ENCODE results near the gene AIFM1.

Gene AIFM1
- total RNA-seq: 45.0 to 81.4 (median 62.2) reads per million in 17 experiments

DNA sequence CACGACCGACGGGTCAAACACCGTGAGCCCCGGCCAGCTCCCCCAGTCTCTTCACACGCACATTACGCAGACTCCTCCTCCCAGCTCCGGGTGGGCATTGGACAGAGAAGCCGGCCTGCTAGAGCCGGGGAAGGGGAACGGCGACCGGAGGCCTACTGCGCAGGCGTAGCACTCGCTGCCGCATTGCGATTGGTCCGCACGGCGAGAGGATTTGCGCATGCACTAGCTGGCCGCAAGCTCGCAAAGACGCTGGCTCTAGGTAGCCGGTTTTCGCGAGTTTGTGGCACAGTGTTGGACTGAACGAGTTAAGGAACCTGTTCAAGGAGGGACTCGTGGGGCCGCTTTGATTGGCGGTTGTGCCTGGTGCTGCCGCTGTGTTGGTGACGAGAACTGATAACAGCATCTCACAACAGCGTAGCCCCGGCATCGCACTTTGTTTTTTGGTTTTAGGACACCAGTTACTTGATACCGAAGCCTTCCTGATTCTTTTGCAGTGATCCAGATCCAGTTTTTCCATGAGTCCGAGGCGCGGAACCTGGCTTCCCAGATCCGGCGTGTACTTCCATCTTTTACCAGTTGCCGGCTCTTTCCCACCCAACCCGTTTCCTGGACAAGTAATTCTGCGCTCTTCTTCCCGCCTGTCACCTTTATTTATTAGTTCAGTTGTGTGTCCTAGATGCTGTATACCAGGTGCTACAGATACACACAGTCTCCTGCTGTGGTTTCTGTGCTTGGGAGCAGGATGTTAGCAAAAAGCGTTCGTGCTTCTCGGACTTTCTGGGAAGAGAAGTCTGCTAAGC is at the start of gene AIFM1:
AIFM1 (minus strand) TSS at position 139 of the 800 bp plus-strand sequence. CDS start 185 bp downstream, outside the sequence.
- peak; percentile 93 to 95 (median 94) for DNase-seq

DNA sequence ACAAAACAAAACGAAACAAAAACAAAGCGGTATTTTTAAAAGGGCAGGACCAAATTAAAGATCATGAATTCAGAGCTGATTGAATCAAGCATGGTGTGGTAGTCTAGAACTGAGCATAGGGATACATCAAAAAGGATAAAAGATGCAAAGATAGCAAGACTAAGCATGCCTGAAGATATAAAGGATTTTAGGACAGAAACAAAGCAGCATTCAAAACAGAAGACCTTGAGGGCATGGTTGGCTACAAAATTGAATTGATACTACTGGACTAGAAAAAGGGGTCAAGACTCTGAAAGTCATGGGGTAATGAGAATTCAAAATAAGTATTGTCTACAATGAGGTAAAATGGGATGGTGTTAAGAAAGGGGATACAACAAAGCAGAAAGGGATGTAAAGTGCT is 47.7 kb upstream of the AIFM1 start:
- DNase-seq: no peak

DNA sequence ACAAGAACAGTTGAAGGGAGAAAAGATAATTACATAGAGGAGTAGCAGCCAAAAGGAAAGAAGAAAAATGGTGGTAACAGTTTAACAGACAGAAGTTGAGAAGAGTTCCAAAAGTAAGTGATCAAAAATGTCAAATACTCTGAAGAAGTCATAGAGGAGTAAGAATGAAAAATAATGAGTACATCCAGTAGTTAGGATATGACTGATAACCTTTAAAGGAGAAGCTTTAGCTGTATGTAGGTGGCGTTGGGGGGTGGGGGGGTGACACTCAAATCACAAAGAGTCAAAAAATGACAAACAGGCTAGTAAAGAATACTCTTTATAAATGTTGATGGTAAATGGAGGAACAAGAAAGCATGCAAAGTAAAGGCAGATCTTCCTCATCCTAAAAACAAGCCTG is 46.7 kb upstream of the AIFM1 start:
- DNase-seq: no peak

DNA sequence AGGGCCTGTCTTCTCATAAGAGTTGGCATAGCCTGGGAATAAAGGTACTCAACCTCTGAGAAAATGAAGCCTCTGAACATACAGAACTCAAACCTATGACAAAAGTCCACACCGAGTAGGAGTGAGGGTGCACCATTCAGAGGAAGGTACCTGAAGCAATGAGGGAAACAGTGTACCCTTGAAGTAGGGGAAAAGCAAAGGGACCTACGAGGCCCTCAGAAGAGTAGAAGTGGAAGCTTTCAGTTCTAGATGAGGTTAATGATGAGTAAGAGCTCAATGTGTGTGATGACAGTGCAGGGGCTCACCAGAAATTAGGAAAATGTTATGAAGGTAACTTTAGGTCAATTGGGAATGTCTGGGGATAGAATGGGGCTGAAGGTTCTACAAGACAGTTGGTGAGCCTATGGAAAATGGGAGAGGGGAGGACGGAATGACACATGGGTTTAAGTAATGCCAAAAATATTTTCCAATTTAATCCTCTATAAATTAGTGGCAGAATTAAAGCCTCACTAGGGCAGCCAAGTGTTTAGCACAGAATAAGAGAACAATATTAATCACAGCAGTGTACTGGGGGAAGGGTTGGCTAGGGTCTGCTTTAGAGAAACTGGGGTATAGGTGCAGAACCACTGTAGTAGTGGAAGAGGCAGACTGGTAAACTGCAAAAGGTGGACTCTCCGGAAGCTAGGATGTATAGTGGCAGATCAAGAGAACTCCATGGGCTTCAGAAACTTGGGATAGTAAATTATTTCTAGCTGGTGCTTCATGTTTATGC is 46.0 kb upstream of the AIFM1 start:
- no peak for DNase-seq

- DNase-seq: no peak
These were observed 39.0 kb upstream of the AIFM1 start for GRCh38 chrX:130204647-130205046.

GRCh38 chrX:130197464-130197863 is 31.8 kb upstream of the AIFM1 start:
- no peak for DNase-seq

DNA sequence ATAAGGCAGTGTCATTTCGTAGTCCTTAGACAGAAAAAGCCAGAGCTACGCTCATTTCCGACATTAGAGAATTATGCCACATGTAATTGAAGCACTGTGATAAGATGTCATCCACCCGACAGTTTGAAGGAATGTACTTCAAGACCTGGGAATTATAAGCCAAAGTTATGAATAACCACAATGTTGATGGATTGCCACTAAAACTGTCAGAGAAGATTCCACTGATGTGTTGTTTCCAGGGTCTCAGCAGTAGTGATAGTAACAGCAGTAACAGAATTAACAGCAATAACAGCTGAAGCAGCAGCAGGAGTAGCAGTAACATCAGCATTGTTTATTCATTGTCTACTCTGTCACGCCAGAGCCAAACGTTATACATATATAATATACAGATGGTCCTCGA is 30.8 kb upstream of the AIFM1 start:
- no peak for DNase-seq

- DNase-seq: no peak
These were observed 25.2 kb upstream of the AIFM1 start for GRCh38 chrX:130190801-130191200.

DNA sequence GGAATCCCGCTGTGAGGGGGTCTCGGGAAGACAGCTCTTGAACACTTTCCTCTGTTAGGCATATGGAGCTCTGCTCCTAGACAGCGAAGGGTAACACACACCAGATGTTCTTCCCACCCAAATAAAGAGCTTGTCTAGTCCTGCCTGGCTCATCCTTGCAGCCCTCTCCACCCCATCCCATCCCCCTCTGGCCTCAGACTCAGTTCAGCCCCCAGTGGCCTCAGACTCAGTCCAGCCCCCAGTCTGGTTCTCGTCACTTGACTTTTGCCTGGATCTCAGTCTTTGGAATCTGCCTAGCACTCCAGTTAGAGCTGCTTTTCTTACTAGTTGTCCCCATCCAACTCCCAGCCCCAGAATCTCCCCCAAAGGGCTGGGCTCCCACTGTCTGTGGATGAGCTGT is 21.0 kb upstream of the AIFM1 start:
- no peak for DNase-seq

GRCh38 chrX:130184857-130185256 is 19.2 kb upstream of the AIFM1 start:
- DNase-seq: no peak

- no peak for DNase-seq
These were observed 18.5 kb upstream of the AIFM1 start for GRCh38 chrX:130184168-130184567.

GRCh38 chrX:130179579-130180215 is 14.1 kb upstream of the AIFM1 start:
- peak in 1 of 4 experiments; percentile 8 for DNase-seq

DNA sequence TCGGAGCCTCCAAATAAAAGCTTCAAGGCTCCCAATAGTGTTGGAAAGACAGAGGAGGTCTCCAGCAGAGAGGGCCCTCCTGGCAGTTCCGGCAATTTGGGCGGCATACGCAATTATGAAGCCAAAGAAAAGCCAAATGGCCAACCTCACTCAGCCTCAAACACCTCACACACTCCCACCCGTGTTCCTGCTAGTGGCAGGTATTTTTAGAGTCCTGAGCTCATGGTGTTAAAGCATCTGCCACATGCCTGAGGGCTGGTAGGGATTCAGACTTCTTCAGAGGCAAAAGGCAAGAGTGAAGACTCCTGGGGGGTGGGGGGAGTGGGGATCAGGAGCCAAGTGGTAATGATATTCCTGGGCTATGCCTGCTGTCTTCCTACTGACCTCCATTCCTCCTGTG is 13.5 kb upstream of the AIFM1 start:
- no peak for DNase-seq

GRCh38 chrX:130176942-130177341 is 11.3 kb upstream of the AIFM1 start:
- DNase-seq: no peak

- peak in 1 of 4 experiments; percentile 25 for DNase-seq
These were observed 10.7 kb upstream of the AIFM1 start for GRCh38 chrX:130176354-130176776.

GRCh38 chrX:130174937-130175336 is 9.3 kb upstream of the AIFM1 start:
- DNase-seq: no peak

DNA sequence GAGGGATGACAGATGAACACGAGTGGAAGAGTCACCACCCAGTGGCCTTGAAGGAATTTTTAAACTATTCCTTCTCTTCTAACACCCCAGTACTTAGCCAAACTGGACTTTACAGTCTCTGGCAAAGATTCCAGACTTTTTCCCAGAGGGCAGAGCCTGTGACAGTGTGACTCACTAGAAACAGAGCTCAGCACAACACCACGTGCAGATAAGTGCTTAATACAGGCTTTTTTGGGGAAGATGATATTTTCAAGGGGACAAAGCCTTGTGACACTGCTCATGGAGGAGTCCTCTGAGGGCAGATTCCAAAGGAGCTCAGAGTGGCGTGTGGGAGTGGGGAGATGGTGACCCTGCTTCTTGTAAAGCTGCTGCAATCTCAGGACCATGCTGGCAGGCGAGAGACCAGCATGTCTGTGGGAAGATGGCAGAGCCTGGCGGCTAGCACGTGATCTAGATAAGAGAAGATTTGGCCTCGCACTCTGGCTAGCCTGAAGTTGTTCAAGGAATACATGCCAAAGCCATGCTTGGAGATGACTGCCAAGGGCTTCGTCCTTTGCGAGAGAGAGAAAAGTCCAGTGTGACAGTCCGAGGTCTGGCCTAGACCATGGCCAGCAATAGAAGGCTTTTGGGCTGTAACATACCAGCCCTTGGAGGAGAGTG is 8.5 kb upstream of the AIFM1 start:
- DNase-seq: peak; percentile 67 to 85 (median 78)

- DNase-seq: peak; percentile 72 to 87 (median 78)
These were observed 7.7 kb upstream of the AIFM1 start for GRCh38 chrX:130173190-130173895.

DNA sequence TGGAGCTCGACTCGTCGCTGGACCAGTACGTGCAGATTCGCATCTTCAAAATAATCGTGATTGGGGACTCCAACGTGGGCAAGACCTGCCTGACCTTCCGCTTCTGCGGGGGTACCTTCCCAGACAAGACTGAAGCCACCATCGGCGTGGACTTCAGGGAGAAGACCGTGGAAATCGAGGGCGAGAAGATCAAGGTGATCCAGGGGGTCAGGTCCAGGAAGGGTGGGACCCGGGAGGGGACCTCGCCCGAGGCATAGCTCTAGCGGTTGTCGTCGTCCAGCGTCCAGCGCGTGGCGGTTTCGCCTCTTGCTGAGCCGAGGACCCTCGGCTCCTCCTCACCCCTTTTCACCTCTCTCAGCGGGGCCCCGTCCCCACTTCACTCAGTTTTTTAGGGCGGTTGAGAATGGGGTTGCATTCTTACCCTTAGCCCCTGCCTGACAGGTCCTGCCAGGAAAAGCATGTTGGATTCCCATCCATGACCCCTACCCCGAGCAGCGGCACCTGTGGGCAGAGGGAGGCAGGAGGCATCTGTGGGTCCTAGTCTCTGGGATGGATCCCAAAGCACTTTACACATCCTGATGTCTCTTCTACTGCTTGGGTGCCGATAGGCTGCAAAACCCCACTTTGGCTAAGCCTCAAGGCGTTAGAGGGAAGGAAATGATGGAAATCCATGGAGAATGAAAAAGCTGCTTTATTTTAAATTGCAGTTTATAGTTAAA is 6.6 kb upstream of the AIFM1 start:
- DNase-seq: no peak

DNA sequence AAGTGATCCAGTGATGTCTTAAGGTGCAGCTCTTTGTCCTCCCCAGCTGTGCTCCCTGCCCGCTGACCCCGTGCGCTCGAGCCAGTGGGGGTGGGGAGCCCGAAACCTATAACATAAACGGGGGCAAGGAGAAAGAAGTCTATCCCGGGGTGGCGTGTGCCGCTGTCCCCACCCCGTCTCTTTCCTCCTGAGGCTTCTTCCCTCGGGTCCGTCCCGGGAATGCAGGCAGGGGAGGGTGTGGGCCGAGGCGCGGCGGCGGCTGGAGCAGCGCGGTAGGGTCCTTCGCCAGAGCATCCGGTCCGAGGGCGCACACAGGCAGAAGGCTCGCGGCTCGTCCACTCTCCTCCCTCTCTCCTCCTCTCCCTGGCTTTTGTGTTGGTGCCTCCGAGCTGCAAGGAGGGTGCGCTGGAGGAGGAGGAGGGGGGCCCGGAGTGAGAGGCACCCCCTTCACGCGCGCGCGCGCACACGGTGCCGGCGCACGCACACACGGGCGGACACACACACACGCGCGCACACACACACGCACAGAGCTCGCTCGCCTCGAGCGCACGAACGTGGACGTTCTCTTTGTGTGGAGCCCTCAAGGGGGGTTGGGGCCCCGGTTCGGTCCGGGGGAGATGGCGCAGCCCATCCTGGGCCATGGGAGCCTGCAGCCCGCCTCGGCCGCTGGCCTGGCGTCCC is 5.9 kb upstream of the AIFM1 start, which contains the start of gene RAB33A:
RAB33A (plus strand) TSS at position 517 of the 681 bp plus-strand sequence; CDS start at position 618, 101 bp downstream.
- DNase-seq: peak in 3 of 4 experiments; percentile 7 to 34 (median 11)

Data from suppressor macrophage (primary cell).